OCI-LY3 (cell line): ENCODE measurements around the gene ANO10.

ENCODE experiments used
- H2AFZ ChIP-seq: fragments of 200-600, 300-600 bp; shearing (Covaris generic); 2 replicates; pipeline ENCODE4 v1.6.0; 2014; ENCODE audit warnings: antibody characterized with exemption, low read depth, low read length
- H3K27ac ChIP-seq: fragments of 200-600, 300-600 bp; sonication (generic); 2 replicates; pipeline ENCODE4 v1.5.1; 2014; ENCODE audit warnings: mild to moderate bottlenecking, low read length, moderate library complexity, mixed read lengths
- H3K27me3 ChIP-seq: fragments of 200-600, 300-600 bp; sonication (generic); 2 replicates; pipeline ENCODE4 v1.6.1; 2014; ENCODE audit warnings: low read depth, low read length, mixed read lengths
- H3K36me3 ChIP-seq: fragments of 200-600, 300-600 bp; sonication (generic); replicated peaks from 2 replicates; pipeline ENCODE3; 2014; ENCODE audit warnings: low read depth, low read length, mixed read lengths
- H3K4me1 ChIP-seq: fragments of 300-600, 200-600 bp; sonication (generic); 2 replicates; pipeline ENCODE4 v1.6.1; 2014; ENCODE audit warnings: low read length, mixed read lengths
- H3K4me2 ChIP-seq: fragments of 200-600, 300-600 bp; sonication (generic); 2 replicates; pipeline ENCODE4 v1.6.1; 2014; ENCODE audit warnings: low read length, mixed read lengths
- H3K4me3 ChIP-seq: fragments of 300-600, 200-600 bp; sonication (generic); 2 replicates; pipeline ENCODE4 v1.5.1; 2014; ENCODE audit warnings: antibody characterized with exemption, mild to moderate bottlenecking, low read length, moderate library complexity
- H3K79me2 ChIP-seq: fragments of 300-600, 200-600 bp; shearing (Covaris generic); 2 replicates; pipeline ENCODE4 v1.6.1; 2014; ENCODE audit warnings: mild to moderate bottlenecking, low read length, mixed read lengths
- H3K9ac ChIP-seq: fragments of 300-600, 200-600 bp; shearing (Covaris generic); 2 replicates; pipeline ENCODE4 v1.6.0; 2014; ENCODE audit warnings: mild to moderate bottlenecking, low read length, moderate library complexity
- H3K9me3 ChIP-seq: fragments of 200-600, 300-600 bp; shearing (Covaris generic); 2 replicates; pipeline ENCODE4 v1.6.1; 2014; ENCODE audit warnings: low read length, mixed read lengths; ENCODE audit not compliant: insufficient read depth
- H4K20me1 ChIP-seq: fragments of 200-600, 300-600 bp; sonication (generic); 2 replicates; pipeline ENCODE4 v1.6.1; 2016; ENCODE audit warnings: low read length, mixed read lengths; ENCODE audit not compliant: insufficient read depth
- CTCF ChIP-seq: fragments of 200-600, 300-600 bp; sonication (generic); IDR thresholded peaks from 2 replicates; pipeline ENCODE4 v1.5.1; 2014; ENCODE audit warnings: antibody characterized with exemption, low read length, low read depth
- EZH2phosphoT487 ChIP-seq: fragments of 200-600 bp; shearing (Covaris generic); IDR thresholded peaks from 2 replicates; pipeline ENCODE4 v1.6.1; 2018; ENCODE audit warnings: antibody characterized with exemption, mixed run types, low read depth

The ANO10 gene

GRCh38 chr3:43478118-43478785 lies 143.6 kb downstream of the ANO10 start:
- Histone ChIP-seq H3K79me2 (no peaks in the 10 kb centered on the region), H3K9me3 (no peaks in the 10 kb centered on the region), H2AFZ (no peak overlapping the region), H3K27ac (no peak overlapping the region), H3K4me3 (no peak overlapping the region), H3K9ac (no peak overlapping the region), H3K36me3 (no peaks in the 10 kb centered on the region), H3K4me2 (no peak overlapping the region), H3K4me1 (no peaks in the 10 kb centered on the region), H4K20me1 (peaks cover 18% of the 10 kb centered on the region; the same call in 1 of the 2 replicates), H3K27me3 (no peaks in the 10 kb centered on the region)
- TF ChIP-seq CTCF (no peak), EZH2phosphoT487 (no peak)

GRCh38 chr3:43477600-43477999 lies 144.2 kb downstream of the ANO10 start:
- H3K79me2 ChIP-seq = no peaks in the 10 kb centered on the region

GRCh38 chr3:43473737-43474136 lies 148.1 kb downstream of the ANO10 start:
- no peak overlapping the region for H3K4me2 ChIP-seq
- H3K79me2 ChIP-seq = no peaks in the 10 kb centered on the region
- TF ChIP-seq CTCF (no peak), EZH2phosphoT487 (no peak)
- H3K4me1 ChIP-seq = no peaks in the 10 kb centered on the region
- no peak overlapping the region for H3K9ac ChIP-seq
- no peak overlapping the region for H2AFZ ChIP-seq
- no peak overlapping the region for H3K27ac ChIP-seq
- H3K36me3 ChIP-seq = no peaks in the 10 kb centered on the region
- no peaks in the 10 kb centered on the region for H3K27me3 ChIP-seq
- H4K20me1 ChIP-seq = peaks cover 12% of the 10 kb centered on the region
- no peak overlapping the region for H3K4me3 ChIP-seq
- no peaks in the 10 kb centered on the region for H3K9me3 ChIP-seq

More at GRCh38 chr3:43477600-43477999, 144.2 kb downstream of the ANO10 start:
- Histone ChIP-seq H3K27me3 (no peaks in the 10 kb centered on the region), H3K4me1 (no peaks in the 10 kb centered on the region), H3K4me2 (no peak overlapping the region), H4K20me1 (peaks cover 20% of the 10 kb centered on the region; the same call in 1 of the 2 replicates), H3K36me3 (no peaks in the 10 kb centered on the region), H3K9ac (no peak overlapping the region), H3K4me3 (no peak overlapping the region), H3K9me3 (no peaks in the 10 kb centered on the region), H2AFZ (no peak overlapping the region), H3K27ac (no peak overlapping the region)
- no peak for TF ChIP-seq CTCF
- TF ChIP-seq EZH2phosphoT487 = no peak

- Histone ChIP-seq H3K9ac (no peak overlapping the region), H3K4me2 (no peak overlapping the region), H3K27me3 (no peaks in the 10 kb centered on the region), H3K4me1 (no peaks in the 10 kb centered on the region), H3K9me3 (no peaks in the 10 kb centered on the region), H3K27ac (no peak overlapping the region), H4K20me1 (peaks cover 9% of the 10 kb centered on the region), H3K4me3 (no peak overlapping the region), H3K36me3 (no peaks in the 10 kb centered on the region), H3K79me2 (no peaks in the 10 kb centered on the region), H2AFZ (no peak overlapping the region)
- no peak for TF ChIP-seq CTCF
- no peak for TF ChIP-seq EZH2phosphoT487
Observed at GRCh38 chr3:43473244-43473643, 148.6 kb downstream of the ANO10 start.
